H9 (cell line): ENCODE data around the gene SMLR1. TPM values are rescaled to one million over a fixed set of nuclear protein-coding genes. Genes with fewer than 3 reads are reported as not detected.
A peak's percentile ranks its signal among the peaks of the same experiment; 100 is the strongest.

Experiments used
- DNase-seq: peaks from one replicate; pipeline ENCODE4 v3.0.0-alpha.2; 2017
- H2AFZ ChIP-seq: one replicate; pipeline ENCODE4 v1.6.1; 2013; ENCODE audit warnings: mild to moderate bottlenecking, low read length, control low read depth, moderate library complexity
- H2AK5ac ChIP-seq: 2 replicates; pipeline ENCODE4 v1.6.1; 2013; ENCODE audit warnings: low read length, control low read depth, mixed read lengths; ENCODE audit not compliant: insufficient read length
- H2BK120ac ChIP-seq: one replicate; pipeline ENCODE4 v1.6.1; 2013; ENCODE audit warnings: low read depth, mild to moderate bottlenecking, low read length, control low read depth, inconsistent platforms; ENCODE audit not compliant: poor library complexity, severe bottlenecking
- H2BK12ac ChIP-seq: 2 replicates; pipeline ENCODE4 v1.6.1; 2013; ENCODE audit warnings: low read length, control low read depth, mixed read lengths, low read depth; ENCODE audit not compliant: insufficient read length
- H2BK15ac ChIP-seq: 2 replicates; pipeline ENCODE4 v1.6.1; 2013; ENCODE audit warnings: low read depth, low read length, control low read depth
- H2BK20ac ChIP-seq: one replicate; pipeline ENCODE4 v1.6.1; 2013; ENCODE audit warnings: low read depth, mild to moderate bottlenecking, low read length, control low read depth, inconsistent platforms; ENCODE audit not compliant: poor library complexity, severe bottlenecking
- H2BK5ac ChIP-seq: 2 replicates; pipeline ENCODE4 v1.6.1; 2013; ENCODE audit warnings: low read length, control low read depth, mixed read lengths; ENCODE audit not compliant: insufficient read length
- H3K14ac ChIP-seq: 2 replicates; pipeline ENCODE4 v1.6.1; 2013; ENCODE audit warnings: low read length, control low read depth; ENCODE audit not compliant: insufficient read depth
- H3K18ac ChIP-seq: 2 replicates; pipeline ENCODE4 v1.6.1; 2013; ENCODE audit warnings: low read depth, mild to moderate bottlenecking, mixed read lengths, low read length, control low read depth; ENCODE audit not compliant: insufficient read length
- H3K23ac ChIP-seq: 2 replicates; pipeline ENCODE4 v1.6.1; 2013; ENCODE audit warnings: low read length, control low read depth, mixed read lengths, low read depth; ENCODE audit not compliant: insufficient read length
- H3K23me2 ChIP-seq: 2 replicates; pipeline ENCODE4 v1.6.1; 2013; ENCODE audit warnings: low read depth, mild to moderate bottlenecking, mixed read lengths, low read length, control low read depth; ENCODE audit not compliant: insufficient read length, poor library complexity, severe bottlenecking
- H3K27ac ChIP-seq: 2 replicates; pipeline ENCODE4 v1.5.1; 2013; ENCODE audit warnings: low read length, control low read depth, mixed read lengths, low read depth; ENCODE audit not compliant: insufficient read length
- H3K27me3 ChIP-seq: 2 replicates; pipeline ENCODE4 v1.6.1; 2013; ENCODE audit warnings: low read length, control low read depth, inconsistent platforms; ENCODE audit not compliant: insufficient read depth
- H3K4ac ChIP-seq: 2 replicates; pipeline ENCODE4 v1.6.1; 2013; ENCODE audit warnings: low read depth, mild to moderate bottlenecking, control low read depth, inconsistent platforms, low read length, moderate library complexity
- H3K4me1 ChIP-seq: 2 replicates; pipeline ENCODE4 v1.6.1; 2013; ENCODE audit warnings: low read length, control low read depth, inconsistent platforms; ENCODE audit not compliant: insufficient read depth
- H3K4me2 ChIP-seq: 2 replicates; pipeline ENCODE4 v1.6.1; 2013; ENCODE audit warnings: low read length, control low read depth, mixed read lengths; ENCODE audit not compliant: insufficient read length, insufficient read depth
- H3K56ac ChIP-seq: 2 replicates; pipeline ENCODE4 v1.6.1; 2013; ENCODE audit warnings: low read depth, mild to moderate bottlenecking, mixed read lengths, low read length, control low read depth; ENCODE audit not compliant: insufficient read length
- H3K79me1 ChIP-seq: 2 replicates; pipeline ENCODE4 v1.6.1; 2013; ENCODE audit warnings: low read depth, mild to moderate bottlenecking, moderate library complexity, low read length, control low read depth, inconsistent platforms; ENCODE audit not compliant: insufficient read depth, poor library complexity, severe bottlenecking
- H3K79me2 ChIP-seq: 2 replicates; pipeline ENCODE4 v1.6.1; 2013; ENCODE audit warnings: low read length, control low read depth, inconsistent platforms; ENCODE audit not compliant: insufficient read depth
- H3K9ac ChIP-seq: 2 replicates; pipeline ENCODE4 v1.6.1; 2013; ENCODE audit warnings: low read length, control low read depth, mixed read lengths; ENCODE audit not compliant: insufficient read length; ENCODE audit errors: extremely low read depth
- H3K9me3 ChIP-seq: one replicate; pipeline ENCODE4 v1.6.1; 2013; ENCODE audit warnings: low read depth, low read length, inconsistent platforms; ENCODE audit not compliant: control insufficient read depth
- H3T11ph ChIP-seq: one replicate; pipeline ENCODE4 v1.6.1; 2013; ENCODE audit warnings: mild to moderate bottlenecking, low read length, control low read depth, inconsistent platforms
- H4K20me1 ChIP-seq: one replicate; pipeline ENCODE4 v1.6.1; 2013; ENCODE audit not compliant: control insufficient read depth, insufficient read length, insufficient read depth
- H4K5ac ChIP-seq: 2 replicates; pipeline ENCODE4 v1.6.1; 2013; ENCODE audit warnings: low read depth, mild to moderate bottlenecking, mixed read lengths, low read length, control low read depth; ENCODE audit not compliant: insufficient read length
- H4K8ac ChIP-seq: replicated peaks from 2 replicates; pipeline ENCODE4 v1.6.1; 2013; ENCODE audit warnings: low read length, control low read depth, mixed read lengths, low read depth; ENCODE audit not compliant: insufficient read length
- H4K91ac ChIP-seq: 2 replicates; pipeline ENCODE4 v1.6.1; 2013; ENCODE audit warnings: low read depth, mild to moderate bottlenecking, moderate library complexity, mixed read lengths, low read length, control low read depth; ENCODE audit not compliant: insufficient read length
- H3K27ac Mint-ChIP-seq, 3 experiments: 2 replicates in 2 of 3; 3 replicates in 1 of 3; pipeline ENCODE4 v1.8.0; 2020 to 2021; ENCODE audit warnings: mixed read lengths in 3 of 3, mild to moderate bottlenecking in 1 of 3, moderate library complexity in 1 of 3
- H3K27me3 Mint-ChIP-seq: 2 replicates; pipeline ENCODE4 v1.8.0; 2021; ENCODE audit warnings: low read depth, mild to moderate bottlenecking, moderate library complexity, mixed read lengths
- H3K36me3 Mint-ChIP-seq, 3 experiments: 2 replicates in 2 of 3; 3 replicates in 1 of 3; pipeline ENCODE4 v1.8.0; 2020 to 2021; ENCODE audit warnings: low read depth in 3 of 3, mixed read lengths in 3 of 3; ENCODE audit not compliant: insufficient read depth in 1 of 3
- H3K4me1 Mint-ChIP-seq, 2 experiments: 2 replicates each; pipeline ENCODE4 v1.8.0; 2020; ENCODE audit warnings: mixed read lengths in 2 of 2
- H3K4me3 Mint-ChIP-seq, 2 experiments: 2 replicates in 1 of 2; 3 replicates in 1 of 2; pipeline ENCODE4 v1.8.0; 2020 to 2021; ENCODE audit warnings: mild to moderate bottlenecking in 2 of 2, mixed read lengths in 2 of 2, moderate library complexity in 1 of 2
- H3K9me3 Mint-ChIP-seq, 2 experiments: 2 replicates in 1 of 2; 3 replicates in 1 of 2; pipeline ENCODE4 v1.8.0; 2020; ENCODE audit warnings: mild to moderate bottlenecking in 2 of 2, mixed read lengths in 2 of 2, moderate library complexity in 1 of 2
- WGBS: extraction: QIAGEN DNeasy Blood & Tissue Kit; methylation state at CpG from one replicate; pipeline ENCODE4 v1.1.7; 2013; ENCODE audit warnings: missing lambda C conversion rate, low lambda C conversion rate, mixed read lengths; ENCODE audit not compliant: insufficient read length; ENCODE audit errors: extremely low coverage; 5-methylcytosine and 5-hydroxymethylcytosine counted together
- total RNA-seq: library from RNA; stranded (reverse); gene quantifications from 2 replicates; pipeline ENCODE4 v1.2.1, GENCODE V29; 2021
- TF ChIP-seq, protein P1 (sequence below): fragments of 200-600 bp; sonication (generic); conservative IDR thresholded peaks from 3 replicates; pipeline ENCODE4 v1.8.0; 2021; ENCODE audit warnings: antibody characterized with exemption, mild to moderate bottlenecking

SMLR1 gene
- total RNA-seq, 1 experiment from 2014 or later, result not detected

GRCh38 chr6:130853555-130854183, 26.5 kb downstream of the SMLR1 start:
- peaks cover 0 to 11% (median 8%) of the 10 kb centered on the region in 3 experiments; a peak in 4 of 7 replicates for H3K36me3 Mint-ChIP-seq
- Histone ChIP-seq H3K18ac (no peak overlapping the region), H3K14ac (no peak overlapping the region), H3K79me1 (no peaks in the 10 kb centered on the region), H2BK15ac (no peak overlapping the region), H3K4me1 (peaks cover 10% of the 10 kb centered on the region; the same call in 1 of the 2 replicates), H2BK5ac (no peak overlapping the region), H3K56ac (no peak overlapping the region), H3K27ac (no peak overlapping the region), H2BK20ac (no peak overlapping the region), H3K23me2 (no peaks in the 10 kb centered on the region), H2AK5ac (no peak overlapping the region), H4K8ac (no peak overlapping the region), H4K5ac (no peak overlapping the region), H3K9me3 (no peaks in the 10 kb centered on the region), H4K20me1 (no peaks in the 10 kb centered on the region), H2BK12ac (no peak overlapping the region), H3K79me2 (no peaks in the 10 kb centered on the region), H3K9ac (no peak overlapping the region), H3K4me2 (no peak overlapping the region), H3T11ph (no peak overlapping the region), H4K91ac (no peak overlapping the region), H3K23ac (no peak overlapping the region), H2AFZ (no peak overlapping the region), H2BK120ac (no peak overlapping the region), H3K27me3 (no peaks in the 10 kb centered on the region), H3K4ac (no peak overlapping the region)
- peaks cover 20 to 31% of the 10 kb centered on the region in 2 experiments for H3K4me1 Mint-ChIP-seq
- H3K9me3 Mint-ChIP-seq, result peaks cover 0 to 4% of the 10 kb centered on the region in 2 experiments; a peak in 3 of 5 replicates
- H3K27me3 Mint-ChIP-seq, result no peaks in the 10 kb centered on the region
- peak overlapping the region in 2 of 3 experiments; percentile 42 to 51; a peak in 1 of 7 replicates for H3K27ac Mint-ChIP-seq
- H3K4me3 Mint-ChIP-seq, result no peak overlapping the region
- DNase-seq, result no peak
- no CpG with 5 or more reads among the region's 5 CpGs for WGBS
- TF ChIP-seq, protein P1, sequence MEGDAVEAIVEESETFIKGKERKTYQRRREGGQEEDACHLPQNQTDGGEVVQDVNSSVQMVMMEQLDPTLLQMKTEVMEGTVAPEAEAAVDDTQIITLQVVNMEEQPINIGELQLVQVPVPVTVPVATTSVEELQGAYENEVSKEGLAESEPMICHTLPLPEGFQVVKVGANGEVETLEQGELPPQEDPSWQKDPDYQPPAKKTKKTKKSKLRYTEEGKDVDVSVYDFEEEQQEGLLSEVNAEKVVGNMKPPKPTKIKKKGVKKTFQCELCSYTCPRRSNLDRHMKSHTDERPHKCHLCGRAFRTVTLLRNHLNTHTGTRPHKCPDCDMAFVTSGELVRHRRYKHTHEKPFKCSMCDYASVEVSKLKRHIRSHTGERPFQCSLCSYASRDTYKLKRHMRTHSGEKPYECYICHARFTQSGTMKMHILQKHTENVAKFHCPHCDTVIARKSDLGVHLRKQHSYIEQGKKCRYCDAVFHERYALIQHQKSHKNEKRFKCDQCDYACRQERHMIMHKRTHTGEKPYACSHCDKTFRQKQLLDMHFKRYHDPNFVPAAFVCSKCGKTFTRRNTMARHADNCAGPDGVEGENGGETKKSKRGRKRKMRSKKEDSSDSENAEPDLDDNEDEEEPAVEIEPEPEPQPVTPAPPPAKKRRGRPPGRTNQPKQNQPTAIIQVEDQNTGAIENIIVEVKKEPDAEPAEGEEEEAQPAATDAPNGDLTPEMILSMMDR, result no peak
